ENCODE data around the gene HDAC3. TPM values are rescaled to one million over a fixed set of nuclear protein-coding genes. Genes with fewer than 3 reads are reported as not detected.

Gene HDAC3
- polyA plus RNA-seq, 1 of the 3 experiments (the other 2 are of a cell fraction): 104 TPM

DNA sequence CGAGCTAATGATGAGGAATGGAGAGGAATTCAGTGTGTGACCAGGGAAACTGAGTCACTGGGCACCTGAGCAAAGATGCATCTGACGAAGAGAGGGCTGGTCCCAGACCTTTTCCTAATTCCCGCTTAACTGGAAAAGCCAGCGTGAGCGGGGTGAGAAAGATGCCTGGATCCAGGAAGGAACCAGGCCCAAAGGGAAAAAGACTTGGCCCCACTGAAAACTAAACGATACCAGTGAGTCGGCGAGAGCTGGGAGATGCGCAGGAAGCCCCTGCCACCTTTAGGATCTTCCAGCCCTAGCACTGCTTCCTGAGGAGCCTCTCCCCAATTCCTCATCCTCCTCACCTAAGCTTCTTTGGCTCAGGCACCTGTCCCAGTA is 15.1 kb upstream of the HDAC3 start:
- Histone ChIP-seq H3K9me2 (no peaks in the 10 kb centered on the region), H3K27ac (ENCODE audit: low read depth in 2 of 2, low read length in 1 of 2) (peak overlapping the region in 1 of 2 experiments; percentile 45; a peak in 1 of 4 replicates), H3K4me3 (ENCODE audit: low read depth in 2 of 2, low read length in 1 of 2) (peak overlapping the region; percentile 74 to 83), H3K4me1 (ENCODE audit: control insufficient read depth in 1 of 2, insufficient read depth in 2 of 2, low read depth in 1 of 2, low read length in 1 of 2) (peaks cover 0 to 15% of the 10 kb centered on the region in 2 experiments; a peak in 1 of 4 replicates), H3K79me2 (ENCODE audit: insufficient read depth) (peaks cover 14% of the 10 kb centered on the region), H3K27me3 (ENCODE audit: insufficient read depth) (no peaks in the 10 kb centered on the region), H3K9ac (peak overlapping the region; percentile 76), H3K36me3 (replicated peaks in 1 of 2; ENCODE audit: control insufficient read depth in 1 of 2, insufficient read depth in 2 of 2, low read length in 1 of 2) (peaks cover 0 to 37% of the 10 kb centered on the region in 2 experiments), H3F3A (replicated peaks; ENCODE audit: insufficient read depth) (peaks cover 6% of the 10 kb centered on the region), H3K9me3 (no peaks in the 10 kb centered on the region), H2AFZ (ENCODE audit: low read depth) (peak overlapping the region; percentile 96; the same call in 1 of the 2 replicates), H4K20me1 (ENCODE audit: insufficient read depth) (no peaks in the 10 kb centered on the region), H3K4me2 (peak overlapping the region; percentile 93)
- peak; percentile 50 for DNase-seq
- POLR2A ChIA-PET: interaction anchor here (1.5 to 1.9 kb wide), 2 partner anchors 9 to 15 kb away, joined by 4 to 10 read pairs; partner anchors contain the start of genes HDAC3 and RELL2
- TF ChIP-seq, protein P1, sequence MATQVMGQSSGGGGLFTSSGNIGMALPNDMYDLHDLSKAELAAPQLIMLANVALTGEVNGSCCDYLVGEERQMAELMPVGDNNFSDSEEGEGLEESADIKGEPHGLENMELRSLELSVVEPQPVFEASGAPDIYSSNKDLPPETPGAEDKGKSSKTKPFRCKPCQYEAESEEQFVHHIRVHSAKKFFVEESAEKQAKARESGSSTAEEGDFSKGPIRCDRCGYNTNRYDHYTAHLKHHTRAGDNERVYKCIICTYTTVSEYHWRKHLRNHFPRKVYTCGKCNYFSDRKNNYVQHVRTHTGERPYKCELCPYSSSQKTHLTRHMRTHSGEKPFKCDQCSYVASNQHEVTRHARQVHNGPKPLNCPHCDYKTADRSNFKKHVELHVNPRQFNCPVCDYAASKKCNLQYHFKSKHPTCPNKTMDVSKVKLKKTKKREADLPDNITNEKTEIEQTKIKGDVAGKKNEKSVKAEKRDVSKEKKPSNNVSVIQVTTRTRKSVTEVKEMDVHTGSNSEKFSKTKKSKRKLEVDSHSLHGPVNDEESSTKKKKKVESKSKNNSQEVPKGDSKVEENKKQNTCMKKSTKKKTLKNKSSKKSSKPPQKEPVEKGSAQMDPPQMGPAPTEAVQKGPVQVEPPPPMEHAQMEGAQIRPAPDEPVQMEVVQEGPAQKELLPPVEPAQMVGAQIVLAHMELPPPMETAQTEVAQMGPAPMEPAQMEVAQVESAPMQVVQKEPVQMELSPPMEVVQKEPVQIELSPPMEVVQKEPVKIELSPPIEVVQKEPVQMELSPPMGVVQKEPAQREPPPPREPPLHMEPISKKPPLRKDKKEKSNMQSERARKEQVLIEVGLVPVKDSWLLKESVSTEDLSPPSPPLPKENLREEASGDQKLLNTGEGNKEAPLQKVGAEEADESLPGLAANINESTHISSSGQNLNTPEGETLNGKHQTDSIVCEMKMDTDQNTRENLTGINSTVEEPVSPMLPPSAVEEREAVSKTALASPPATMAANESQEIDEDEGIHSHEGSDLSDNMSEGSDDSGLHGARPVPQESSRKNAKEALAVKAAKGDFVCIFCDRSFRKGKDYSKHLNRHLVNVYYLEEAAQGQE (IDR thresholded peaks at IDR 0.05; ENCODE audit: low read depth, low read length): no peak
- TF ChIP-seq FOXJ3 (CRISPR knock-in tag; IDR thresholded peaks at IDR 0.05): no peak
- CTCF ChIA-PET: interaction anchor here (1.0 to 4.4 kb wide), 9 partner anchors 14 to 317 kb away, joined by 3 to 36 read pairs (median 5); partner anchors contain the start of genes DIAPH1, HDAC3, RELL2 and RNF14
- WGBS (ENCODE audit: low lambda C conversion rate): 67% methylated on average over 9 of the region's 9 CpGs

DNA sequence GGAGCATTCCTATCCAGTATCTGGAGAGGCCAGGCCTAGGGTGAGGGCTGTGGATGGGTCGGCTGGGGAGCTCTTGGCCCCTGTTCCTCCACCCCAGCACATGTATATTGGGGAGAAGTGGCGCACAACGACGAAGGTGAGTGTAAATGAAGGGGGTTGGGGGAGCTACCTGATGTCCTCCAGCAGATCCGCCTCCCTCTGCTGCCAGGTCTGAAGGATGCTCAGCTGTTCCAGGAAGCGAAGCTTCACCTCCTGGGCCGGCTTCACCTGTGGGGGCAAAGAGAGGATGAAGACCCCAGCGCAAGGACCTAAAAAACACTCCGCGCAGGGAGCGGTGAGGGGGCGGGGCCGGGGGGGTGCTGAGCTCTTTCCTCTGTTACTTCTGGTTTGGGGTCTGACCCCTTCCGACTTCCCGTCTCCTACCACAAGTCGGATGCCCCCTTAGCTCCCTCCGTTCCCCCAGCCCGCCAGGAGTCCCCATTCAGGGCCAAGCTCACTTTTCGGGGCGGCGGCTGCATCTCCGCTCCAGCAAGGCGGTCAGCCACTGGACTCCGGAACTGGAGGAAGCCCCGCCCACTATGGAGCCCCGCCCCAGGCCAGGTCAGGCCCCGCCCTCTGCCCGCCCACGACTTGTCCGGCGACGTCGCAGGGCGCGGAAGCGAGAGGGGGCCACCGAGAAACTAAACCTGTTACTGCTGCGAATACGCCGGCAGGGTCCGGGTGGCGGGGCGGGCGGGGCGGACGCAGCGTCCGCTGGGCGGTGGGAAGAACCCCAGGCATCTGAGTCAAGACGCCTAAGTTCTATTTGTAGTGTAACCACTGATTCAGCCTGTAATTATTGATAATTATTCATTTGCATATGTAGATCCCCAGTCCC is 14.4 kb upstream of the HDAC3 start, which contains the start of gene FCHSD1:
TSS of gene FCHSD1 (minus strand) at position 568 of the 877 bp plus-strand sequence. CDS start at position 518, 50 bp downstream.
- H3K36me3 ChIP-seq (replicated peaks in 1 of 2; ENCODE audit: control insufficient read depth in 1 of 2, insufficient read depth in 2 of 2, low read length in 1 of 2): peaks cover 4 to 35% of the 10 kb centered on the region in 2 experiments
- peak within 1 kb of the TSS; percentile 74 to 83 for H3K4me3 ChIP-seq (ENCODE audit: low read depth in 2 of 2, low read length in 1 of 2)
- H3K27me3 ChIP-seq (ENCODE audit: insufficient read depth): no peaks in the 10 kb centered on the region
- H3F3A ChIP-seq (replicated peaks; ENCODE audit: insufficient read depth): peaks cover 6% of the 10 kb centered on the region
- no peaks in the 10 kb centered on the region for H4K20me1 ChIP-seq (ENCODE audit: insufficient read depth)
- peak within 1 kb of the TSS in 1 of 2 experiments; percentile 45; a peak in 1 of 4 replicates for H3K27ac ChIP-seq (ENCODE audit: low read depth in 2 of 2, low read length in 1 of 2)
- H3K9ac ChIP-seq: peak within 1 kb of the TSS; percentile 76
- peak; percentile 99 for DNase-seq
- ChIA-PET CTCF (interaction anchor here (0.8 to 4.4 kb wide), 12 partner anchors 9 to 318 kb away, joined by 3 to 36 read pairs (median 4); partner anchors contain the start of genes DIAPH1, HDAC3, RELL2 and RNF14), POLR2A (interaction anchor here (0.9 to 1.9 kb wide), 4 partner anchors 8 to 32 kb away, joined by 3 to 10 read pairs (median 4); partner anchors contain the start of genes DIAPH1, HDAC3 and RELL2)
- no peaks in the 10 kb centered on the region for H3K9me2 ChIP-seq
- peak within 1 kb of the TSS; percentile 96; the same call in 1 of the 2 replicates for H2AFZ ChIP-seq (ENCODE audit: low read depth)
- H3K4me2 ChIP-seq: peak within 1 kb of the TSS; percentile 93
- peaks cover 14% of the 10 kb centered on the region for H3K79me2 ChIP-seq (ENCODE audit: insufficient read depth)
- 8% methylated on average over 7 of the region's 50 CpGs for WGBS (ENCODE audit: low lambda C conversion rate)
- H3K4me1 ChIP-seq (ENCODE audit: control insufficient read depth in 1 of 2, insufficient read depth in 2 of 2, low read depth in 1 of 2, low read length in 1 of 2): peaks cover 0 to 15% of the 10 kb centered on the region in 2 experiments; a peak in 1 of 4 replicates
- H3K9me3 ChIP-seq: no peaks in the 10 kb centered on the region
- TF ChIP-seq MXI1 (IDR thresholded peaks at IDR 0.05; ENCODE audit: low read depth, low read length) (no peak), FOXJ3 (CRISPR knock-in tag; IDR thresholded peaks at IDR 0.05) (no peak), POLR2AphosphoS5 (IDR thresholded peaks at IDR 0.05; ENCODE audit: low read depth, low read length) (peak; percentile 70; the same call in 1 of the 2 replicates), NFIC (IDR thresholded peaks at IDR 0.05; ENCODE audit: borderline replicate concordance) (no peak), CHD2 (IDR thresholded peaks at IDR 0.05; ENCODE audit: low read length, partially characterized antibody) (no peak), SMC3 (IDR thresholded peaks at IDR 0.05; ENCODE audit: low read depth, low read length) (no peak), TEAD4 (IDR thresholded peaks at IDR 0.05; ENCODE audit: borderline replicate concordance, insufficient read depth) (no peak), FOXM1 (IDR thresholded peaks at IDR 0.05; ENCODE audit: low read depth) (no peak), ELF1 (IDR thresholded peaks at IDR 0.05) (peak; percentile 57; the same call in 1 of the 2 replicates), EZH2phosphoT487 (IDR thresholded peaks at IDR 0.05; ENCODE audit: borderline replicate concordance, low read depth) (no peak)
- TF ChIP-seq, protein P2, sequence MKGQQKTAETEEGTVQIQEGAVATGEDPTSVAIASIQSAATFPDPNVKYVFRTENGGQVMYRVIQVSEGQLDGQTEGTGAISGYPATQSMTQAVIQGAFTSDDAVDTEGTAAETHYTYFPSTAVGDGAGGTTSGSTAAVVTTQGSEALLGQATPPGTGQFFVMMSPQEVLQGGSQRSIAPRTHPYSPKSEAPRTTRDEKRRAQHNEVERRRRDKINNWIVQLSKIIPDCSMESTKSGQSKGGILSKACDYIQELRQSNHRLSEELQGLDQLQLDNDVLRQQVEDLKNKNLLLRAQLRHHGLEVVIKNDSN (IDR thresholded peaks at IDR 0.05; ENCODE audit: borderline replicate concordance, low read depth): no peak
- TF ChIP-seq, protein P1 (IDR thresholded peaks at IDR 0.05; ENCODE audit: low read depth, low read length): no peak
- TF ChIP-seq, protein P3, sequence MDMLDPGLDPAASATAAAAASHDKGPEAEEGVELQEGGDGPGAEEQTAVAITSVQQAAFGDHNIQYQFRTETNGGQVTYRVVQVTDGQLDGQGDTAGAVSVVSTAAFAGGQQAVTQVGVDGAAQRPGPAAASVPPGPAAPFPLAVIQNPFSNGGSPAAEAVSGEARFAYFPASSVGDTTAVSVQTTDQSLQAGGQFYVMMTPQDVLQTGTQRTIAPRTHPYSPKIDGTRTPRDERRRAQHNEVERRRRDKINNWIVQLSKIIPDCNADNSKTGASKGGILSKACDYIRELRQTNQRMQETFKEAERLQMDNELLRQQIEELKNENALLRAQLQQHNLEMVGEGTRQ (IDR thresholded peaks at IDR 0.05; ENCODE audit: borderline replicate concordance, low read depth, low read length): no peak
